ENCODE measurements around the gene TNS3. TPM values are rescaled to one million over a fixed set of nuclear protein-coding genes. Genes with fewer than 3 reads are reported as not detected.

TNS3 gene
- total and polyA plus RNA-seq, 2 of the 13 experiments (the other 11 are each of a cell fraction or from before 2014, with no cell fraction given) = 52.9 to 55.7 TPM

- no peak overlapping the region for H3K9ac ChIP-seq (ENCODE audit: insufficient read depth, low read depth, low read length)
- no peak overlapping the region for H2AFZ ChIP-seq (ENCODE audit: low read length)
- H3K27me3 ChIP-seq (ENCODE audit: control insufficient read depth in 1 of 2, insufficient read depth in 2 of 2, low read length in 2 of 2) = no peaks in the 10 kb centered on the region
- no peak overlapping the region for H3K4me3 ChIP-seq (replicated peaks in 1 of 3; ENCODE audit: insufficient read depth in 1 of 3, low read depth in 2 of 3, low read length in 3 of 3)
- DNase-seq (ENCODE audit: low spot score) (no peak), ATAC-seq (no peak), FAIRE-seq (no peak)
- POLR2A ChIA-PET = interaction anchor here (1.5 to 5.1 kb wide), 2 partner anchors 11 to 84 kb away, joined by 4 to 33 read pairs; no protein-coding TSS in a partner anchor
- H4K20me1 ChIP-seq (ENCODE audit: insufficient read depth, low read length) = no peaks in the 10 kb centered on the region
- H3K27ac ChIP-seq (ENCODE audit: extremely low read length, insufficient read depth, low read length) = no peak overlapping the region
- H3K4me1 ChIP-seq (ENCODE audit: insufficient read depth, low read length) = peaks cover 64% of the 10 kb centered on the region
- no peaks in the 10 kb centered on the region for H3K9me3 ChIP-seq (ENCODE audit: low read length)
- 93% methylated on average over 13 of the region's 14 CpGs for WGBS (ENCODE audit: low lambda C conversion rate)
- H3K79me2 ChIP-seq (ENCODE audit: insufficient read depth, low read length) = no peaks in the 10 kb centered on the region
- no peaks in the 10 kb centered on the region for H3K36me3 ChIP-seq (replicated peaks in 1 of 2; ENCODE audit: control insufficient read depth in 1 of 2, insufficient read depth in 2 of 2, low read length in 2 of 2)
- intact Hi-C loops (cut with micrococcal nuclease; ENCODE audit: unreplicated experiment) = loop anchor here (2.0 to 5.0 kb wide), 2 partner anchors 17 to 40 kb away; partner anchors contain the start of gene TNS3
- CTCF ChIA-PET (ENCODE audit: low intra/inter-chr PET ratio, low total read pairs) = no interaction called here
- BruUV-seq (replicated peaks) = no TSS peak
- in situ Hi-C loops (cut with HindIII; ENCODE audit: extremely low pct_ligation_motif_present, low pct_unique_long_range_greater_than_20kb) = no loop called here
- 0 out of 2 replicates have a peak overlapping the region, but pooled peaks have one; percentile 64 for H3K4me2 ChIP-seq (ENCODE audit: low read depth, low read length)
- TF ChIP-seq TRAFD1 (CRISPR knock-in tag; IDR thresholded peaks at IDR 0.05; ENCODE audit: borderline replicate concordance) (no peak), CHCHD3 (CRISPR knock-in tag; IDR thresholded peaks at IDR 0.05) (no peak), CEBPG (CRISPR knock-in tag; IDR thresholded peaks at IDR 0.05) (no peak), ZNF318 (CRISPR knock-in tag; IDR thresholded peaks at IDR 0.05) (no peak), SP4 (CRISPR knock-in tag; IDR thresholded peaks at IDR 0.05) (no peak), ZBTB38 (CRISPR knock-in tag; IDR thresholded peaks at IDR 0.05) (peak; percentile 38; the same call in 1 of the 2 replicates), ZBTB7A (CRISPR knock-in tag; IDR thresholded peaks at IDR 0.05) (no peak), ZNF292 (CRISPR knock-in tag; IDR thresholded peaks at IDR 0.05; ENCODE audit: borderline replicate concordance, low read depth) (no peak), RFX5 (IDR thresholded peaks at IDR 0.05; ENCODE audit: low read depth, low read length) (no peak), ZNF331 (CRISPR knock-in tag; IDR thresholded peaks at IDR 0.05) (no peak), ARID2 (CRISPR knock-in tag; IDR thresholded peaks at IDR 0.05; ENCODE audit: borderline replicate concordance) (no peak), CTCF (CRISPR knock-in tag; IDR thresholded peaks at IDR 0.05) (no peak)
Observed at GRCh38 chr7:47621979-47622561, 40.2 kb upstream of the TNS3 start.

Measured in HepG2 (cell line).